K562 (cell line): ENCODE measurements around the gene ASCC1. TPM values are rescaled to one million over a fixed set of nuclear protein-coding genes. Genes with fewer than 3 reads are reported as not detected.

Source experiments
- MYC ChIP-seq, 2 experiments: fragments of 250-450 bp in 1 of 2; sonication (Bioruptor Pico) in 1 of 2; IDR thresholded peaks; 2 replicates each; pipeline versions ENCODE4 v1.5.1 to v1.6.1; 2012 to 2021; ENCODE audit warnings: low read depth in 2 of 2, borderline replicate concordance in 1 of 2, improper control_type of control experiment in 1 of 2, low read length in 1 of 2, mild to moderate bottlenecking in 1 of 2, moderate library complexity in 1 of 2
- NCOA2 ChIP-seq, 2 experiments: fragments of 450-650 bp; IDR thresholded peaks; 2 replicates each; pipeline ENCODE4 v1.6.1; 2018; ENCODE audit warnings: mild to moderate bottlenecking in 2 of 2, moderate library complexity in 1 of 2; ENCODE audit not compliant: partially characterized antibody in 2 of 2
- NELFE ChIP-seq: IDR thresholded peaks from 2 replicates; pipeline ENCODE4 v1.6.1; 2011; ENCODE audit warnings: mild to moderate bottlenecking; ENCODE audit not compliant: insufficient read depth, insufficient read length
- POLR2H ChIP-seq: IDR thresholded peaks from 2 replicates; pipeline ENCODE4 v1.6.1; 2016; ENCODE audit warnings: missing genetic modification characterization, low read depth, mild to moderate bottlenecking, control low read depth, missing compliant biosample characterization, moderate library complexity
- SAP30 ChIP-seq: fragments of 200-600 bp; sonication (generic); IDR thresholded peaks from 2 replicates; pipeline ENCODE4 v1.6.1; 2012; ENCODE audit warnings: borderline replicate concordance, low read depth, mild to moderate bottlenecking, moderate library complexity, low read length, control low read depth, inconsistent platforms; ENCODE audit not compliant: insufficient read depth, poor library complexity, severe bottlenecking
- SFPQ ChIP-seq: fragments of 200-400 bp; formaldehyde crosslinking; IDR thresholded peaks from 2 replicates; pipeline ENCODE4 v1.6.1; 2017; ENCODE audit warnings: mild to moderate bottlenecking, low read depth, low read length, moderate library complexity
- SMARCE1 ChIP-seq: fragments of 450-650 bp; IDR thresholded peaks from 2 replicates; pipeline ENCODE4 v1.7.1; 2016; ENCODE audit warnings: mild to moderate bottlenecking
- ZBTB7A ChIP-seq: IDR thresholded peaks from 2 replicates; pipeline ENCODE4 v1.6.1; 2011; ENCODE audit warnings: low read depth, mild to moderate bottlenecking, low read length, moderate library complexity, borderline replicate concordance; ENCODE audit not compliant: control insufficient read depth
- ZMIZ1 ChIP-seq, 2 experiments: fragments of 150-350 bp in 1 of 2; IDR thresholded peaks; 2 replicates each; pipeline ENCODE4 v1.6.1; 2012 to 2016; ENCODE audit warnings: low read depth in 2 of 2, low read length in 2 of 2, mild to moderate bottlenecking in 1 of 2, moderate library complexity in 1 of 2
- ZNF518B ChIP-seq: fragments of 250-450 bp; sonication (Bioruptor Pico); IDR thresholded peaks from 2 replicates; pipeline ENCODE4 v1.5.0; 2021; ENCODE audit warnings: mild to moderate bottlenecking, moderate library complexity
- ZNF639 ChIP-seq, 2 experiments: fragments of 200-800 bp in 1 of 2; sonication (Bioruptor generic) in 1 of 2; sonication (generic) in 1 of 2; formaldehyde crosslinking in 1 of 2; IDR thresholded peaks in 1 of 2; conservative IDR thresholded peaks in 1 of 2; 2 replicates each; pipeline versions ENCODE4 v1.5.0 to v1.6.1; 2016 to 2020; ENCODE audit warnings: missing compliant biosample characterization in 1 of 2, missing genetic modification characterization in 1 of 2, missing genetic modification reagents in 1 of 2
- ZNF644 ChIP-seq: fragments of 200-800 bp; sonication (Bioruptor generic); IDR thresholded peaks from 2 replicates; pipeline ENCODE4 v1.6.1; 2016; ENCODE audit warnings: low read depth, missing genetic modification characterization, missing compliant biosample characterization
- polyA plus RNA-seq, 8 experiments: library from polyadenylated mRNA; depleted of rRNA in 4 of 8; stranded (reverse) in 5 of 8; unstranded in 3 of 8; fragments of >200 nt; fragmentation: Nextera tagmentation in 2 of 8; fragmentation: Illumina TruSeq in 1 of 8; extraction: Ambion mirVana in 2 of 8; extraction: Trizol in 1 of 8; gene quantifications; 2 replicates each; pipeline versions ENCODE4 v1.2.1 to v1.2.3, GENCODE V29; 2011 to 2014; ENCODE audit warnings: inconsistent platforms in 1 of 8, missing spikeins in 1 of 8
- total RNA-seq, 7 experiments: library from RNA; depleted of rRNA in 6 of 7; stranded (reverse); fragments of >200 nt in 6 of 7; fragmentation: Illumina TruSeq in 2 of 7; extraction: Trizol in 2 of 7; gene quantifications; 2 replicates each; pipeline versions ENCODE4 v1.2.1 to v1.2.3, GENCODE V29; 2011 to 2021; ENCODE audit warnings: low replicate concordance in 1 of 7

The ASCC1 gene
- total and polyA plus RNA-seq, 9 of the 15 experiments (the other 6 are each of a cell fraction or from before 2014, with no cell fraction given): 31.7 to 73.3 (median 52.8) TPM

- TF ChIP-seq MYC (IDR thresholded peaks at IDR 0.05; ENCODE audit: low read depth, low read length) (0 out of 2 replicates have a peak, but pooled peaks have one; percentile 15), MYC (CRISPR knock-in tag; IDR thresholded peaks at IDR 0.05; ENCODE audit: borderline replicate concordance, low read depth) (no peak), ZNF644 (tag) (no peak), NELFE (no peak), SAP30 (no peak), POLR2H (tag) (no peak), SMARCE1 (0 out of 2 replicates have a peak, but pooled peaks have one; percentile 21), ZBTB7A (peak; percentile 58; the same call in 1 of the 2 replicates), SFPQ (no peak), ZNF518B (CRISPR knock-in tag) (no peak), ZMIZ1 (IDR thresholded peaks at IDR 0.05; ENCODE audit: low read depth in 2 of 2, low read length in 2 of 2) (peak in 1 of 2 experiments; percentile 20; a peak in 1 of 4 replicates), NCOA2 (IDR thresholded peaks at IDR 0.05; ENCODE audit: partially characterized antibody in 2 of 2) (no peak), ZNF639 (CRISPR knock-in tag; conservative IDR thresholded peaks at IDR 0.05 in 1 of 2, IDR thresholded peaks at IDR 0.05 in 1 of 2) (peak in 1 of 2 experiments; percentile 59; a peak in 1 of 4 replicates)
Observed at GRCh38 chr10:72254813-72255568, 38.9 kb upstream of the ASCC1 start (continued).
